Measurements from ENCODE around the gene RPS6KA2.
"Not testable (repeated sequence)": the region's sequence is repeated elsewhere in the genome, so short reads cannot be mapped to it uniquely, and the experiment has no call there.

Gene RPS6KA2

DNA sequence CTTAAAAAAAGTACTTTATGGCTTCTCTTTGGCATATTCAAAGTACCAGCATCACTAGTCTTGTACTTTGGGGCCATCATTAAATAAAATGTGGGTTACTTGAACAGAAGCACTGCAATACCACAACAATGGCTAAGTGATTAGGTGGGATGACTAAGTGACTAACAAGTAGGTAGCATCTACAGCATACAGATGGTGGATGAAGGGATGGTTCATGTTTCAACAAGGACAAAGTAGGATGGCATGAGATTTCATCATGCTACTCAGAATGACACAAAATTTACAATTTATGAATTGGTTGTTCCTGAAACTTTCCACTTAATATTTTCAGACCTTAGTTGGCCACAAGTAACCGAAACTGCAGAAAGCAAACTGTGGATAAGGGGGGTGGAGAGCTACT lies 252.0 kb downstream of the RPS6KA2 start:
- H3K9ac ChIP-seq (ENCODE audit: low read length), result no peak overlapping the region
- H3K36me3 ChIP-seq (ENCODE audit: control insufficient read depth, insufficient read depth, low read length), result no peaks in the 10 kb centered on the region
- H3K27me3 ChIP-seq (ENCODE audit: control insufficient read depth, insufficient read depth, low read length), result no peaks in the 10 kb centered on the region
- peaks cover 4% of the 10 kb centered on the region for H3K4me1 ChIP-seq (ENCODE audit: control insufficient read depth, insufficient read depth, low read length)
- H3K4me3 ChIP-seq (ENCODE audit: low read length), result no peak overlapping the region
- H3K9me3 ChIP-seq (ENCODE audit: control insufficient read depth, low read length), result no peaks in the 10 kb centered on the region

GRCh38 chr6:166370489-166370888 lies 256.6 kb downstream of the RPS6KA2 start:
- H3K9ac ChIP-seq (ENCODE audit: low read length), result no peak overlapping the region
- H3K36me3 ChIP-seq (ENCODE audit: control insufficient read depth, insufficient read depth, low read length), result no peaks in the 10 kb centered on the region
- no peaks in the 10 kb centered on the region for H3K27me3 ChIP-seq (ENCODE audit: control insufficient read depth, insufficient read depth, low read length)
- no peaks in the 10 kb centered on the region for H3K4me1 ChIP-seq (ENCODE audit: control insufficient read depth, insufficient read depth, low read length)
- no peak overlapping the region for H3K4me3 ChIP-seq (ENCODE audit: low read length)
- H3K9me3 ChIP-seq (ENCODE audit: control insufficient read depth, low read length), result no peaks in the 10 kb centered on the region

DNA sequence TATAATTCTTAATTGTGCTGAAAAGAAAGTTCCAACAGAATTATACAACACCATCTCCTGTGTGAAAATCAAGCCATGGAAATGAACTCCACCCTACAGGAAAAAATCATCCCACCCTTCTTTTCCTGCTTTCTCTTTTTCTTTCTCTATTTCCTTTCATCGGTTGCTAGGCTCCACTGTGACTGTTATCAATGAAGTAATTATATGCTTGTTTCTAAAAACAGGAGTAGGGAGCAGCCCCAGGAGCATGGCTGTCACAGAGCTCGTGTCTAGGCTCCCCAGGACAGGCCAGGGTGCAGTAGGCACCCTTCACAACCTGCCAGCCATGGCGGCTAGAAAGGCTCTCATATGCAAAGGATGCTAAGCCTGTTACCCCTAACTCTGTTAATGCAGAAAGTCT lies 257.3 kb downstream of the RPS6KA2 start:
- no peaks in the 10 kb centered on the region for H3K9me3 ChIP-seq (ENCODE audit: control insufficient read depth, low read length)

DNA sequence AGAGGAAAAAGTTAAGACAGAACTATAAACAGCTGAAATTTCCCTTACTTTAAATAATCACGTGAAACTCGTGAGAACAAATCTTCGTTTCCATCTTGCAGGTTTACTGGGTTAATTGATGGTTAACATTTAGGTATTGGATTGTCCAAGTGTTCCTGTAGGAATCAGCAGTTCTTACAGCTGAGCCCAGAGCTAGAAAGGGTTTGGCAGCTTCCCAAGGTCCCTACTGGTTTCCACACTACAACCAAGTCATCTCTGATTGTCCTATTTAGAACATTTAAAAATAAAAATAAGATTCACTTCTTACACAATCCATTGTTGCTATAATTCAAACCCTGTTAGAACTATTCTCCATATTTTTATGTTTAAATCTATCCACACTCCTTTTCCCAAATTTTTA lies 260.1 kb downstream of the RPS6KA2 start:
- Histone ChIP-seq H3K4me3 (ENCODE audit: low read length) (no peak overlapping the region), H3K36me3 (ENCODE audit: control insufficient read depth, insufficient read depth, low read length) (no peaks in the 10 kb centered on the region), H3K4me1 (ENCODE audit: control insufficient read depth, insufficient read depth, low read length) (no peaks in the 10 kb centered on the region), H3K27me3 (ENCODE audit: control insufficient read depth, insufficient read depth, low read length) (no peaks in the 10 kb centered on the region), H3K9me3 (ENCODE audit: control insufficient read depth, low read length) (no peaks in the 10 kb centered on the region), H3K9ac (ENCODE audit: low read length) (no peak overlapping the region)

More for the DNA sequence above, 257.3 kb downstream of the RPS6KA2 start:
- Histone ChIP-seq H3K36me3 (ENCODE audit: control insufficient read depth, insufficient read depth, low read length) (no peaks in the 10 kb centered on the region), H3K9ac (ENCODE audit: low read length) (no peak overlapping the region), H3K27me3 (ENCODE audit: control insufficient read depth, insufficient read depth, low read length) (no peaks in the 10 kb centered on the region), H3K4me1 (ENCODE audit: control insufficient read depth, insufficient read depth, low read length) (no peaks in the 10 kb centered on the region), H3K4me3 (ENCODE audit: low read length) (no peak overlapping the region)

DNA sequence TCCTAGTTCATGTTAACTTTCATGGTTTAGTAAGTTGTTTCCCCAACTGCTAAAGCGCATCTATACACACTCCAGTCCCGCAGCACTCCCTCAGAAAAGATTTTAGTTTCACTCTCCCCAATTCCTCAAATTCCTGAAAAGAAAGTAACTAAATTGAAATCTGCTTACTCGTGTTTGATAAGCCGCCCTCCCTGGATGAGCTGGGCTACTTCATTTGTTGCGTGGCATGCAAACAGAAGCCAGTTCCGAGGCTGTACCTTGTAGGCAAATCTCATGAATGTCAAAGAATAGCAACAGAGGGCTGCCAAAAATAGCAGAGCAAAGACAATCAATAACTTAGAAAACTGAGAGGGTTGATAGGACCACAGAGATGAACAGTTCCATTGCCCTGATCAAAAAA lies 261.2 kb downstream of the RPS6KA2 start:
- Histone ChIP-seq H3K4me3 (ENCODE audit: low read length) (no peak overlapping the region), H3K27me3 (ENCODE audit: control insufficient read depth, insufficient read depth, low read length) (no peaks in the 10 kb centered on the region), H3K9me3 (ENCODE audit: control insufficient read depth, low read length) (no peaks in the 10 kb centered on the region), H3K9ac (ENCODE audit: low read length) (no peak overlapping the region), H3K4me1 (ENCODE audit: control insufficient read depth, insufficient read depth, low read length) (no peaks in the 10 kb centered on the region), H3K36me3 (ENCODE audit: control insufficient read depth, insufficient read depth, low read length) (no peaks in the 10 kb centered on the region)

- H3K36me3 ChIP-seq (ENCODE audit: control insufficient read depth, insufficient read depth, low read length), result no peaks in the 10 kb centered on the region
- no peaks in the 10 kb centered on the region for H3K9me3 ChIP-seq (ENCODE audit: control insufficient read depth, low read length)
- H3K27me3 ChIP-seq (ENCODE audit: control insufficient read depth, insufficient read depth, low read length), result no peaks in the 10 kb centered on the region
- no peak overlapping the region for H3K9ac ChIP-seq (ENCODE audit: low read length)
- H3K4me1 ChIP-seq (ENCODE audit: control insufficient read depth, insufficient read depth, low read length), result no peaks in the 10 kb centered on the region
- H3K4me3 ChIP-seq (ENCODE audit: low read length), result no peak overlapping the region
Observed at GRCh38 chr6:166365221-166365620, 261.8 kb downstream of the RPS6KA2 start.

- H3K9me3 ChIP-seq (ENCODE audit: control insufficient read depth, low read length), result no peaks in the 10 kb centered on the region
- H3K4me3 ChIP-seq (ENCODE audit: low read length), result no peak overlapping the region
- H3K9ac ChIP-seq (ENCODE audit: low read length), result no peak overlapping the region
- H3K36me3 ChIP-seq (ENCODE audit: control insufficient read depth, insufficient read depth, low read length), result no peaks in the 10 kb centered on the region
- H3K27me3 ChIP-seq (ENCODE audit: control insufficient read depth, insufficient read depth, low read length), result no peaks in the 10 kb centered on the region
- H3K4me1 ChIP-seq (ENCODE audit: control insufficient read depth, insufficient read depth, low read length), result no peaks in the 10 kb centered on the region
Observed at GRCh38 chr6:166364456-166364855, 262.6 kb downstream of the RPS6KA2 start.

GRCh38 chr6:166362427-166362826 lies 264.6 kb downstream of the RPS6KA2 start:
- H3K27me3 ChIP-seq (ENCODE audit: control insufficient read depth, insufficient read depth, low read length); H3K4me3 ChIP-seq (ENCODE audit: low read length); H3K36me3 ChIP-seq (ENCODE audit: control insufficient read depth, insufficient read depth, low read length); H3K9me3 ChIP-seq (ENCODE audit: control insufficient read depth, low read length); H3K9ac ChIP-seq (ENCODE audit: low read length); H3K4me1 ChIP-seq (ENCODE audit: control insufficient read depth, insufficient read depth, low read length): not testable (repeated sequence)

DNA sequence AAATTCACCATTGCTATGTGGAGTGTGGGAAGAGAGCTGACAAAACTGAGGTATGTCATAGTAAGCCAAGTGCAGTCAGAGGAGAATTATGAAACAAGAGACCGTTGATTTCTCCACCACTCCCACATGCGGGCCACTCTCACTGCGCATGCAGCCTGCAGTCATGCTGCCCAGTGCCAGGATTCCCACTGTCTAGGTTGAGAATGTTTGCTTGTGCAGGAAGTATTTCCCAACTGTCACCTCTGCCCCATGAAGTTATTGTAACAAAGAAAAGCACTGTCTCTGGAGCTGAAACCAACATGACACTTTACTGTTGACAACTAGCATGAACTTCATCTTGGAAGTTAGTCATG lies 266.0 kb downstream of the RPS6KA2 start:
- no peak overlapping the region for H3K9ac ChIP-seq (ENCODE audit: low read length)
- no peaks in the 10 kb centered on the region for H3K27me3 ChIP-seq (ENCODE audit: control insufficient read depth, insufficient read depth, low read length)
- H3K36me3 ChIP-seq (ENCODE audit: control insufficient read depth, insufficient read depth, low read length), result no peaks in the 10 kb centered on the region
- no peaks in the 10 kb centered on the region for H3K9me3 ChIP-seq (ENCODE audit: control insufficient read depth, low read length)
- H3K4me1 ChIP-seq (ENCODE audit: control insufficient read depth, insufficient read depth, low read length), result no peaks in the 10 kb centered on the region
- H3K4me3 ChIP-seq (ENCODE audit: low read length), result no peak overlapping the region

- no peak overlapping the region for H3K4me3 ChIP-seq (ENCODE audit: low read length)
- no peak overlapping the region for H3K9ac ChIP-seq (ENCODE audit: low read length)
- H3K27me3 ChIP-seq (ENCODE audit: control insufficient read depth, insufficient read depth, low read length), result no peaks in the 10 kb centered on the region
Observed at GRCh38 chr6:166360243-166361076, 266.6 kb downstream of the RPS6KA2 start.

More at GRCh38 chr6:166360243-166361076, 266.6 kb downstream of the RPS6KA2 start:
- Histone ChIP-seq H3K4me1 (ENCODE audit: control insufficient read depth, insufficient read depth, low read length) (no peaks in the 10 kb centered on the region), H3K9me3 (ENCODE audit: control insufficient read depth, low read length) (no peaks in the 10 kb centered on the region), H3K36me3 (ENCODE audit: control insufficient read depth, insufficient read depth, low read length) (no peaks in the 10 kb centered on the region)
